T47D (cell line): ENCODE measurements around the gene HAUS3.
"Not testable (repeated sequence)": the region's sequence is repeated elsewhere in the genome, so short reads cannot be mapped to it uniquely, and the experiment has no call there.

Source experiments
- DNase-seq, 2 experiments: peaks; one replicate each; pipeline versions ENCODE4 v3.0.0 to v3.0.0-alpha.2; 2011 to 2012; ENCODE audit warnings: low read depth in 1 of 2, low spot score in 1 of 2
- JUND ChIP-seq: IDR thresholded peaks from 2 replicates; pipeline ENCODE4 v1.6.1; 2012; ENCODE audit warnings: low read depth
- in situ Hi-C: cut with HindIII; loops from 2 replicates; pipeline ENCODE4 v1.10.0; 2016; ENCODE audit warnings: low sequenced_read_pairs, low pct_unique_long_range_greater_than_20kb

Gene HAUS3

GRCh38 chr4:2236944-2237666 is 4.8 kb downstream of the HAUS3 start:
- DNase-seq, result no peak
- no peak for TF ChIP-seq JUND
- in situ Hi-C loops, result no loop called here

- in situ Hi-C loops, result no loop called here
- no peak for DNase-seq
- TF ChIP-seq JUND, result no peak
Measured at GRCh38 chr4:2231082-2231481, 10.8 kb downstream of the HAUS3 start.

GRCh38 chr4:2226261-2226660 is 15.7 kb downstream of the HAUS3 start:
- no peak for TF ChIP-seq JUND
- in situ Hi-C loops, result no loop called here
- no peak for DNase-seq

GRCh38 chr4:2222838-2223237 is 19.1 kb downstream of the HAUS3 start:
- peak in 1 of 2 experiments; percentile 45 for DNase-seq
- TF ChIP-seq JUND, result no peak
- in situ Hi-C loops, result no loop called here

GRCh38 chr4:2221378-2221777 is 20.5 kb downstream of the HAUS3 start:
- DNase-seq, in situ Hi-C loops: not testable (repeated sequence)

GRCh38 chr4:2220016-2220630 is 21.8 kb downstream of the HAUS3 start:
- in situ Hi-C loops, result no loop called here
- DNase-seq, result peak; percentile 51 to 82
- no peak for TF ChIP-seq JUND

GRCh38 chr4:2219233-2219760 is 22.6 kb downstream of the HAUS3 start:
- in situ Hi-C loops, result no loop called here
- no peak for DNase-seq
- TF ChIP-seq JUND, result no peak

GRCh38 chr4:2218436-2218835 is 23.5 kb downstream of the HAUS3 start:
- TF ChIP-seq JUND, result no peak
- in situ Hi-C loops, result no loop called here
- DNase-seq, result no peak

GRCh38 chr4:2217726-2218125 is 24.2 kb downstream of the HAUS3 start:
- TF ChIP-seq JUND, result no peak
- in situ Hi-C loops, result no loop called here
- DNase-seq, result peak in 1 of 2 experiments; percentile 6

- no peak for DNase-seq
- no peak for TF ChIP-seq JUND
- in situ Hi-C loops, result no loop called here
Measured at GRCh38 chr4:2212831-2213230, 29.1 kb downstream of the HAUS3 start.

- in situ Hi-C loops, DNase-seq: not testable (repeated sequence)
Measured at GRCh38 chr4:2202789-2203188, 39.1 kb downstream of the HAUS3 start.

GRCh38 chr4:2194496-2194895 is 47.4 kb downstream of the HAUS3 start:
- no peak for TF ChIP-seq JUND
- in situ Hi-C loops, result no loop called here
- DNase-seq, result no peak

- in situ Hi-C loops, result no loop called here
- TF ChIP-seq JUND, result no peak
- DNase-seq, result no peak
Measured at GRCh38 chr4:2193326-2193725, 48.6 kb downstream of the HAUS3 start.

GRCh38 chr4:2186865-2187172 is 55.1 kb downstream of the HAUS3 start:
- DNase-seq, result no peak
- in situ Hi-C loops, result no loop called here
- TF ChIP-seq JUND, result no peak
